AG09309 (cell line): ENCODE results near the gene ATP5PO.

ENCODE experiments used
- DNase-seq: peaks from one replicate; pipeline ENCODE4 v3.0.0-alpha.2; 2010; ENCODE audit warnings: low read depth
- H3K4me3 ChIP-seq: 2 replicates; pipeline ENCODE4 v1.5.1; 2011; ENCODE audit warnings: mild to moderate bottlenecking, low read depth, low read length, moderate library complexity; ENCODE audit not compliant: control insufficient read depth
- CTCF ChIP-seq: IDR thresholded peaks from 2 replicates; pipeline ENCODE4 v1.5.1; 2011; ENCODE audit warnings: mild to moderate bottlenecking, low read depth, low read length, inconsistent platforms; ENCODE audit not compliant: insufficient read depth, control insufficient read depth; ENCODE audit errors: missing control alignments

ATP5PO gene

GRCh38 chr21:33940881-33941245 is 25.3 kb upstream of the ATP5PO start:
- no peak for DNase-seq
- no peak overlapping the region for H3K4me3 ChIP-seq
- TF ChIP-seq CTCF = no peak

GRCh38 chr21:33940164-33940880 is 24.7 kb upstream of the ATP5PO start:
- no peak for TF ChIP-seq CTCF
- H3K4me3 ChIP-seq = no peak overlapping the region
- no peak for DNase-seq

GRCh38 chr21:33939226-33939625 is 23.6 kb upstream of the ATP5PO start:
- H3K4me3 ChIP-seq = no peak overlapping the region
- DNase-seq = no peak
- no peak for TF ChIP-seq CTCF

GRCh38 chr21:33938381-33938780 is 22.8 kb upstream of the ATP5PO start:
- no peak overlapping the region for H3K4me3 ChIP-seq
- TF ChIP-seq CTCF = no peak
- DNase-seq = no peak

- no peak for TF ChIP-seq CTCF
- no peak for DNase-seq
- H3K4me3 ChIP-seq = no peak overlapping the region
Measured at GRCh38 chr21:33937931-33938339, 22.3 kb upstream of the ATP5PO start.

- no peak overlapping the region for H3K4me3 ChIP-seq
- no peak for DNase-seq
- TF ChIP-seq CTCF = no peak
Measured at GRCh38 chr21:33937146-33937545, 21.5 kb upstream of the ATP5PO start.
